Vagina (tissue), 2 donors: ENCODE measurements around the gene USP47. TPM values are rescaled to one million over a fixed set of nuclear protein-coding genes. Genes with fewer than 3 reads are reported as not detected.

ENCODE experiments used
- DNase-seq, 2 donors: peaks; one replicate each; pipeline ENCODE4 v3.0.0-alpha.2; 2017; ENCODE audit errors: extremely low spot score in 2 of 2
- H3K27ac ChIP-seq: fragments of 200-600 bp; sonication (generic); one replicate; pipeline ENCODE4 v1.5.1; 2019
- H3K27me3 ChIP-seq: fragments of 200-600 bp; sonication (generic); one replicate; pipeline ENCODE4 v1.5.1; 2019
- H3K36me3 ChIP-seq, 2 donors: fragments of 200-600 bp; sonication (generic); one replicate each; pipeline ENCODE4 v1.5.1; 2017 to 2019
- H3K4me1 ChIP-seq: fragments of 200-600 bp; sonication (generic); one replicate; pipeline ENCODE4 v1.5.1; 2019
- H3K4me3 ChIP-seq, 2 donors: fragments of 200-600 bp; sonication (generic); 1 replicate in 1 of 2; 2 replicates in 1 of 2; pipeline ENCODE4 v1.5.1; 2016 to 2019
- H3K9me3 ChIP-seq: fragments of 200-600 bp; sonication (generic); one replicate; pipeline ENCODE4 v1.5.1; 2019
- POLR2A ChIP-seq, 2 donors: fragments of 450-650 bp; IDR thresholded peaks; one replicate each; pipeline ENCODE4 v1.6.1; 2017; ENCODE audit warnings: antibody characterized with exemption in 2 of 2, mild to moderate bottlenecking in 2 of 2, moderate library complexity in 2 of 2
- POLR2AphosphoS5 ChIP-seq, 2 donors: sonication (generic); formaldehyde crosslinking; IDR thresholded peaks; one replicate each; pipeline ENCODE4 v1.9.0; 2017; ENCODE audit warnings: antibody characterized with exemption in 2 of 2, mild to moderate bottlenecking in 2 of 2, low read depth in 1 of 2; ENCODE audit not compliant: insufficient read depth in 1 of 2
- intact Hi-C: fragments of 100-400 bp; cut with DNase I; formaldehyde crosslinking; loops from one replicate; pipeline ENCODE4 v1.15.1; 2023
- total RNA-seq: library from RNA; depleted of rRNA; stranded (reverse); fragments of >200 nt; gene quantifications from one replicate; pipeline ENCODE4 v1.2.3, GENCODE V29; 2016
- TF ChIP-seq, protein P1 (sequence below), 3 experiments: fragments of 450-650 bp in 2 of 3; fragments of 200-600 bp in 1 of 3; sonication (generic) in 1 of 3; IDR thresholded peaks; one replicate each; pipeline ENCODE4 v1.5.1; 2017 to 2019; ENCODE audit warnings: antibody characterized with exemption in 3 of 3, mild to moderate bottlenecking in 2 of 3, moderate library complexity in 2 of 3

Gene USP47
- total RNA-seq, 1 donor from 2014 or later, result 69.2 TPM

DNA sequence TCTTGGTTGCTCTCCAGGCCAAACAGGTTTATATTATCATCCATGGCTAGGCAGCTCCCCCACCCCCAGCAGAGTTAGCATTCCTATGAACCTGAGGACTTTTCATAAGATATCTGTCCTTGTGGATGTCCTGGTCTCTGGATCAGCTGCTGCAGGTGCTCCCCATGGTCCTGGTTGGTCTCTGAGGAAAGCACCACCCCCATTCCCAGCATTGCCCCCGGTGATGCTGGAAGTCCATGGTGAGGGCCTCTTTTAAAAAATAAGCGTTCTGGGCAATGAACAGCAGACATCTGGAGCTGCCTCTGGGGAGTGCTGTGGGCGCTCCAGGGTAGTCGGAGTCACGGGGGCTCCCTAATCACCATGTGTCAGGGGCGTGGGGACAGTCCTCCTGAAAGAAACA lies 140.1 kb downstream of the USP47 start:
- Histone ChIP-seq H3K27me3 (no peaks in the 10 kb centered on the region), H3K4me1 (peaks cover 53% of the 10 kb centered on the region), H3K27ac (peak overlapping the region; percentile 52), H3K36me3 (no peaks in the 10 kb centered on the region), H3K9me3 (no peaks in the 10 kb centered on the region), H3K4me3 (no peak overlapping the region)
- no peak for TF ChIP-seq POLR2AphosphoS5 (IDR thresholded peaks at IDR 0.05; ENCODE audit: insufficient read depth in 1 of 2, low read depth in 1 of 2)
- TF ChIP-seq POLR2A (IDR thresholded peaks at IDR 0.05), result no peak
- TF ChIP-seq, protein P1, sequence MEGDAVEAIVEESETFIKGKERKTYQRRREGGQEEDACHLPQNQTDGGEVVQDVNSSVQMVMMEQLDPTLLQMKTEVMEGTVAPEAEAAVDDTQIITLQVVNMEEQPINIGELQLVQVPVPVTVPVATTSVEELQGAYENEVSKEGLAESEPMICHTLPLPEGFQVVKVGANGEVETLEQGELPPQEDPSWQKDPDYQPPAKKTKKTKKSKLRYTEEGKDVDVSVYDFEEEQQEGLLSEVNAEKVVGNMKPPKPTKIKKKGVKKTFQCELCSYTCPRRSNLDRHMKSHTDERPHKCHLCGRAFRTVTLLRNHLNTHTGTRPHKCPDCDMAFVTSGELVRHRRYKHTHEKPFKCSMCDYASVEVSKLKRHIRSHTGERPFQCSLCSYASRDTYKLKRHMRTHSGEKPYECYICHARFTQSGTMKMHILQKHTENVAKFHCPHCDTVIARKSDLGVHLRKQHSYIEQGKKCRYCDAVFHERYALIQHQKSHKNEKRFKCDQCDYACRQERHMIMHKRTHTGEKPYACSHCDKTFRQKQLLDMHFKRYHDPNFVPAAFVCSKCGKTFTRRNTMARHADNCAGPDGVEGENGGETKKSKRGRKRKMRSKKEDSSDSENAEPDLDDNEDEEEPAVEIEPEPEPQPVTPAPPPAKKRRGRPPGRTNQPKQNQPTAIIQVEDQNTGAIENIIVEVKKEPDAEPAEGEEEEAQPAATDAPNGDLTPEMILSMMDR (IDR thresholded peaks at IDR 0.05), result no peak
- intact Hi-C loops, result no loop called here
- DNase-seq, result no peak

DNA sequence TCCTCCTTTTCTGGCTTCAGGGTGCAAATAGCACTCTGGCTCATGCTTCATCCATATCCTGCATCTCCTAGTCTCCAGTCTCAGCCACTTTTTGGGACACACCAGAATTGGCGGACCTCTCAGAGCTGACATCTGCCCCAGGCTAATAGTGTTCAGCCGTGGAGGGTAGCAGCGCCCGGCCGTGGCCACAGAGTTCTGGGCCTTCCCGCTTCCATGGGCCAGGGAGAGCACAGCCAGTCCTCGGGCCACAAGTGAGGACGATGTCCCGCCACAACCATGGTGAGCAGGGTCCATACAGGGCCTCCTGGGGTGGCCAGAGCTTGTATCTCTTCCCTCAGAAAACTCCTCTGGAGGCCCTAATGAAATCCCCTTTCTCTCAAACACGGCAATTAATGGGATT lies 140.7 kb downstream of the USP47 start:
- Histone ChIP-seq H3K27ac (peak overlapping the region; percentile 52), H3K4me1 (peaks cover 47% of the 10 kb centered on the region), H3K9me3 (no peaks in the 10 kb centered on the region), H3K36me3 (no peaks in the 10 kb centered on the region), H3K27me3 (no peaks in the 10 kb centered on the region), H3K4me3 (no peak overlapping the region)
- intact Hi-C loops, result no loop called here
- no peak for DNase-seq
- TF ChIP-seq POLR2A (IDR thresholded peaks at IDR 0.05) (no peak), POLR2AphosphoS5 (IDR thresholded peaks at IDR 0.05; ENCODE audit: insufficient read depth in 1 of 2, low read depth in 1 of 2) (no peak)
- TF ChIP-seq, protein P1 (IDR thresholded peaks at IDR 0.05), result no peak

DNA sequence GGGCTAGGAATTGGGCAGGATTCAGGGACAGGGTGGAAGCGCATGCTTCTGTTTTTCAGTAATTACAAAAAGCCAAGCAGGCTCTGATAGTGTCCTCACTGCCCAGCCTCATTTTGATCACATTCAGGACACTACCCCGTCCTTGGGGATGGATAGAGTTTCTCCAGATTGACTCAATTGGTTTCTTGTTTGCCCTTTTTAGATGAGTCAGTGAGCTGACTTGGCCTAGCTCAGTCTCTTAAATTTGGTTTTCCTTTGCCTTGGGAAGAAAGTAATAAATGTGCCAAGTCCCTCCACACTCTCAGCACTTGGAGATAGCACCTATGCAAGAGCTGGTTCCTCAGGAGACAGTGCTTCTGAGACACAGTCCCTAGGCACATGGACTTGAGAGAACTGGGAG lies 141.2 kb downstream of the USP47 start:
- no peaks in the 10 kb centered on the region for H3K36me3 ChIP-seq
- H3K9me3 ChIP-seq, result no peaks in the 10 kb centered on the region
- intact Hi-C loops, result no loop called here
- H3K27ac ChIP-seq, result peak overlapping the region; percentile 52
- H3K4me1 ChIP-seq, result peaks cover 42% of the 10 kb centered on the region
- H3K27me3 ChIP-seq, result no peaks in the 10 kb centered on the region
- no peak for DNase-seq
- TF ChIP-seq, protein P1 (IDR thresholded peaks at IDR 0.05), result no peak
- TF ChIP-seq POLR2AphosphoS5 (IDR thresholded peaks at IDR 0.05; ENCODE audit: insufficient read depth in 1 of 2, low read depth in 1 of 2) (no peak), POLR2A (IDR thresholded peaks at IDR 0.05) (no peak)
- no peak overlapping the region for H3K4me3 ChIP-seq

DNA sequence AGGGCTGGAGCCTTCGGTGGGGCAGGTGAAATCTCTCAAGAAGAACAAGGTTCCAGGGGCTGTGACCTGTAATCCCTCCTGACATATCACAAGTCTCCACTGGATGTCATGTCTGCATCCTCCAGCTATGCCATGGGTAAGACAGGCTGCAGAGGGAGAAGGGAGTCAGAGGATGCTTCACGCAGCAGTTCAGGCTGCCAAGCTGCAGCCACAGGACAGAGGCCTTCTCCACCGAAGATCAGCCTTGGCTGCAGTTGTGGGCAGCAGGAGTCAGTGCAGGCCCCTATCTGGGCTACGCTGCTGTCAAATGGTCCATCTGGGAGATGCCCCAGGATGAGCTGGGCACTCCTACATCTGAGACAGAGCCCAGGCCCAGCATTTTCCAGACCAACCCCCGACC lies 141.7 kb downstream of the USP47 start:
- Histone ChIP-seq H3K36me3 (no peaks in the 10 kb centered on the region), H3K27ac (peak overlapping the region; percentile 52), H3K4me3 (no peak overlapping the region), H3K27me3 (no peaks in the 10 kb centered on the region), H3K4me1 (peaks cover 39% of the 10 kb centered on the region), H3K9me3 (no peaks in the 10 kb centered on the region)
- no peak for DNase-seq
- TF ChIP-seq, protein P1 (IDR thresholded peaks at IDR 0.05), result no peak
- TF ChIP-seq POLR2AphosphoS5 (IDR thresholded peaks at IDR 0.05; ENCODE audit: insufficient read depth in 1 of 2, low read depth in 1 of 2) (no peak), POLR2A (IDR thresholded peaks at IDR 0.05) (no peak)
- intact Hi-C loops, result no loop called here

DNA sequence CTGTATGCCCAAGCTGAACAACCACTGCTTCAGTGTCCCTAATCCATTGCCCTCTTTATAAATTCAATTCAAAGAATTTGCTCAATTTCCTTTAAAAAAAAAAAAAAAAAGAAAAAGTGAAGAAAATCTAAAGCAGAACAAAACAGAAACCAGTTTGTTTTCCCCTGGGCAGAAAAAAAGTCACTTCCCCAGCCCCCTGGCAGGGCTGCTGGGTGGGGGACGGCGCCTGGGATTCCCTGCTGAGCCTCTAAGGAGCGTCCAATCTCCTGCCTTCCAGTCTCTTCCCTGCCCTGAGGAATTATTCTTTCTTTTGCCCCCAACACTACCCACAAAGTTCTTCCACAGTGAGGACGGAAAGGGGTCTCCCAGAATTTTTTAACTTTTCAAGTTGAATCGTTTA lies 142.8 kb downstream of the USP47 start:
- no peaks in the 10 kb centered on the region for H3K27me3 ChIP-seq
- peaks cover 37% of the 10 kb centered on the region for H3K4me1 ChIP-seq
- TF ChIP-seq, protein P1 (IDR thresholded peaks at IDR 0.05), result no peak
- TF ChIP-seq POLR2AphosphoS5 (IDR thresholded peaks at IDR 0.05; ENCODE audit: insufficient read depth in 1 of 2, low read depth in 1 of 2), result no peak
- no peak for TF ChIP-seq POLR2A (IDR thresholded peaks at IDR 0.05)
- DNase-seq, result no peak
- intact Hi-C loops, result no loop called here
- H3K4me3 ChIP-seq, result no peak overlapping the region
- no peak overlapping the region for H3K27ac ChIP-seq
- H3K36me3 ChIP-seq, result no peaks in the 10 kb centered on the region
- H3K9me3 ChIP-seq, result no peaks in the 10 kb centered on the region
